ENCODE data around the gene YWHAQ. TPM values are rescaled to one million over a fixed set of nuclear protein-coding genes. Genes with fewer than 3 reads are reported as not detected.

The YWHAQ gene
- total RNA-seq, 1 donor from 2014 or later = 408 TPM

- H3K9me3 Mint-ChIP-seq (ENCODE audit: unreplicated experiment) = no peaks in the 10 kb centered on the region
- no peak for FAIRE-seq
- H2AFZ ChIP-seq (ENCODE audit: low read depth, low read length) = no peak overlapping the region
- H3K36me3 Mint-ChIP-seq (ENCODE audit: low read depth, unreplicated experiment) = peaks cover 12% of the 10 kb centered on the region
- H3K27me3 Mint-ChIP-seq (ENCODE audit: low read depth, unreplicated experiment) = no peaks in the 10 kb centered on the region
- H3K4me3 Mint-ChIP-seq (ENCODE audit: unreplicated experiment) = no peak overlapping the region
- H3K36me3 ChIP-seq (ENCODE audit: insufficient read depth, low read length) = peaks cover 37% of the 10 kb centered on the region
- no peak overlapping the region for H3K27ac ChIP-seq (ENCODE audit: low read depth, low read length)
- no peak overlapping the region for H3K27ac Mint-ChIP-seq (ENCODE audit: unreplicated experiment)
- H3K4me1 Mint-ChIP-seq (ENCODE audit: low read depth, unreplicated experiment) = peaks cover 2% of the 10 kb centered on the region
- no peak overlapping the region for H3K4me2 ChIP-seq (ENCODE audit: low read length)
- no peak overlapping the region for H3K9ac ChIP-seq (ENCODE audit: low read length)
- H3K9me3 ChIP-seq (ENCODE audit: insufficient read depth, low read depth, low read length) = no peaks in the 10 kb centered on the region
- H3K4me3 ChIP-seq (ENCODE audit: insufficient read depth, low read depth, low read length) = no peak overlapping the region
- TF ChIP-seq CTCF (IDR thresholded peaks at IDR 0.05; ENCODE audit: insufficient read depth, low read depth, low read length) (no peak), EZH2 (IDR thresholded peaks at IDR 0.05; ENCODE audit: insufficient read depth, low read length) (no peak)
- H3K27me3 ChIP-seq (ENCODE audit: insufficient read depth, low read length) = no peaks in the 10 kb centered on the region
- H3K79me2 ChIP-seq (ENCODE audit: insufficient read depth, low read length) = peaks cover 24% of the 10 kb centered on the region
- H4K20me1 ChIP-seq (ENCODE audit: insufficient read depth, low read length) = peaks cover 22% of the 10 kb centered on the region
- no peak for DNase-seq (ENCODE audit: low read depth)
- no peaks in the 10 kb centered on the region for H3K4me1 ChIP-seq (ENCODE audit: insufficient read depth, low read length)
Measured at GRCh38 chr2:9582624-9583023, 48.2 kb downstream of the YWHAQ start.

DNA sequence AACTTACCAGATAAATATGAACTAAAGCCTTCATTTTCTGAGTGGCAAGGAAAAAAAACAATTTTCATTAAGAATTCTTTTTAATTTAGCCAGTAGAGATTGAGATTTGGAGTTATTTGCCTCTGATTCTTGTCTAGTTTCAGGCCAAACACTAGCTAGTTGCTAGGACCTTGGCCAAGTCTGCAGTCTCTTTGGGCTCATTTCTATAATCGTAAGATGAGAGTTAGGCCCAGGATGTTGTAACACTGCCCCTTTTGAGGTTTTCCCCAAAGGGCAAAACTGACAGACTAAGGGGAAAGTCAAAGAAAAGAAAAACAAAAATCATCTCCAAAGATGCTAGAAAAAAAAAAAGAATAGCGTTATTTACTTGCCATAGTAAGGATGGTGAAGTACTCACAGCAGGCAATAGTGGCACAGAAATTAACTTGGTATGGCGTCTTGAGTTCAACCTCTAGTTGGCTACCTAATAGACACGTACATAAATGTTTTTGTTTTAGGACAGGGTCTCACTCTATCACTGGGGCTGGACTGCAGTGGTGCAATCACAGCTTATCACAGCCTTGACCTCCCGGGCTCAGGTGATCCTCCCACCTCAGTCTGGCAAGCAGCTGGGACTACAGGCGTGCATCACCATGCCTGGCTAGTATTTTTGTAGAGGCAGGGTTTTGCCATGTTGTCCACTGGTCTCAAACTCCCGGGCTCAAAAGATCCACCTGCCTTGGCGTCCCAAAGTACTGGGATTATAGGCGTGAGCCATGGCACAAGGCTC lies 52.1 kb downstream of the YWHAQ start:
- FAIRE-seq = no peak
- H4K20me1 ChIP-seq (ENCODE audit: insufficient read depth, low read length) = peaks cover 3% of the 10 kb centered on the region
- Mint-ChIP-seq H3K9me3 (ENCODE audit: unreplicated experiment) (no peaks in the 10 kb centered on the region), H3K27me3 (ENCODE audit: low read depth, unreplicated experiment) (no peaks in the 10 kb centered on the region), H3K36me3 (ENCODE audit: low read depth, unreplicated experiment) (peaks cover 3% of the 10 kb centered on the region), H3K4me3 (ENCODE audit: unreplicated experiment) (no peak overlapping the region), H3K27ac (ENCODE audit: unreplicated experiment) (no peak overlapping the region), H3K4me1 (ENCODE audit: low read depth, unreplicated experiment) (peaks cover 6% of the 10 kb centered on the region)
- H3K4me3 ChIP-seq (ENCODE audit: insufficient read depth, low read depth, low read length) = no peak overlapping the region
- H3K9ac ChIP-seq (ENCODE audit: low read length) = no peak overlapping the region
- no peaks in the 10 kb centered on the region for H3K9me3 ChIP-seq (ENCODE audit: insufficient read depth, low read depth, low read length)
- H3K79me2 ChIP-seq (ENCODE audit: insufficient read depth, low read length) = no peaks in the 10 kb centered on the region
- H3K36me3 ChIP-seq (ENCODE audit: insufficient read depth, low read length) = peaks cover 11% of the 10 kb centered on the region
- H3K27me3 ChIP-seq (ENCODE audit: insufficient read depth, low read length) = no peaks in the 10 kb centered on the region
- no peak overlapping the region for H2AFZ ChIP-seq (ENCODE audit: low read depth, low read length)
- no peak overlapping the region for H3K4me2 ChIP-seq (ENCODE audit: low read length)
- no peak for TF ChIP-seq EZH2 (IDR thresholded peaks at IDR 0.05; ENCODE audit: insufficient read depth, low read length)
- no peak for TF ChIP-seq CTCF (IDR thresholded peaks at IDR 0.05; ENCODE audit: insufficient read depth, low read depth, low read length)
- no peak overlapping the region for H3K27ac ChIP-seq (ENCODE audit: low read depth, low read length)
- H3K4me1 ChIP-seq (ENCODE audit: insufficient read depth, low read length) = no peaks in the 10 kb centered on the region
- DNase-seq (ENCODE audit: low read depth) = no peak

DNA sequence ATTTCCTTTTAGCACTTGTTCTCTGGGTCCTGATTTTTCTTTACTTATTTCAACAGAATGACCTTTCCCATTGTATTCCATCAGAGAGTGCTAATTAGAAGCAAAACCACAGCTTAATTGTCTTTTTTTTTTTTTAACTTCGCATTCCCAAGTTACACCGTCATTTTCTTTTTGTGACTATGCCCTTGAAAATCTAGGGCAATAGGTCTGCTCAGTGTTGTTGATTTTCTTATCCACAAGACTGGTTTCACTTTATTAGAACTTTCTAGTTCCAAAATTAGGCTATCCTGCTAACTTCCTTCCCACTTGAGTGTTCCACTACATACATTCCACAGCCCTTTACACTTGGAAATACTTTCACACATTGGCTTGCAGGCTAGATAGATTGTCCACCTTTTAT lies 56.5 kb downstream of the YWHAQ start:
- no peaks in the 10 kb centered on the region for H3K79me2 ChIP-seq (ENCODE audit: insufficient read depth, low read length)
- Mint-ChIP-seq H3K4me1 (ENCODE audit: low read depth, unreplicated experiment) (peaks cover 16% of the 10 kb centered on the region), H3K27ac (ENCODE audit: unreplicated experiment) (peak overlapping the region; percentile 8), H3K4me3 (ENCODE audit: unreplicated experiment) (no peak overlapping the region), H3K27me3 (ENCODE audit: low read depth, unreplicated experiment) (no peaks in the 10 kb centered on the region), H3K36me3 (ENCODE audit: low read depth, unreplicated experiment) (no peaks in the 10 kb centered on the region), H3K9me3 (ENCODE audit: unreplicated experiment) (peaks cover 2% of the 10 kb centered on the region)
- peak overlapping the region; percentile 20 for H3K4me2 ChIP-seq (ENCODE audit: low read length)
- H3K9ac ChIP-seq (ENCODE audit: low read length) = no peak overlapping the region
- no peaks in the 10 kb centered on the region for H3K9me3 ChIP-seq (ENCODE audit: insufficient read depth, low read depth, low read length)
- H4K20me1 ChIP-seq (ENCODE audit: insufficient read depth, low read length) = no peaks in the 10 kb centered on the region
- no peak overlapping the region for H3K4me3 ChIP-seq (ENCODE audit: insufficient read depth, low read depth, low read length)
- peaks cover 8% of the 10 kb centered on the region for H3K4me1 ChIP-seq (ENCODE audit: insufficient read depth, low read length)
- no peak overlapping the region for H2AFZ ChIP-seq (ENCODE audit: low read depth, low read length)
- FAIRE-seq = no peak
- H3K27me3 ChIP-seq (ENCODE audit: insufficient read depth, low read length) = no peaks in the 10 kb centered on the region
- no peak for DNase-seq (ENCODE audit: low read depth)
- H3K36me3 ChIP-seq (ENCODE audit: insufficient read depth, low read length) = no peaks in the 10 kb centered on the region
- H3K27ac ChIP-seq (ENCODE audit: low read depth, low read length) = peak overlapping the region; percentile 16
- TF ChIP-seq EZH2 (IDR thresholded peaks at IDR 0.05; ENCODE audit: insufficient read depth, low read length) (no peak), CTCF (IDR thresholded peaks at IDR 0.05; ENCODE audit: insufficient read depth, low read depth, low read length) (no peak)

Measured in astrocyte (in vitro differentiated cells and primary cell).